ENCODE results near the gene GPX8. TPM values are rescaled to one million over a fixed set of nuclear protein-coding genes. Genes with fewer than 3 reads are reported as not detected.

The GPX8 gene
- total RNA-seq, 1 experiment from 2014 or later, result 49.3 TPM

Other genes starting within 250 kb of the GPX8 start
- not detected in 2 replicates for gene ESM1, start 174.6 kb upstream of the GPX8 start, total RNA-seq (2014; rRNA removed; shearing (Covaris generic); ENCODE audit: low replicate concordance)
- gene GZMK, start 135.9 kb upstream of the GPX8 start, total RNA-seq (2014; rRNA removed; shearing (Covaris generic); ENCODE audit: low replicate concordance), result not detected in 2 replicates
- gene GZMA, start 57.5 kb upstream of the GPX8 start, total RNA-seq (2014; rRNA removed; shearing (Covaris generic); ENCODE audit: low replicate concordance), result not detected in 2 replicates
- gene CDC20B, start 13.0 kb downstream of the GPX8 start, total RNA-seq (2014; rRNA removed; shearing (Covaris generic); ENCODE audit: low replicate concordance), result not detected in 2 replicates
- 0.68 and 5.6 TPM in 2 replicates for gene MCIDAS, start 67.1 kb downstream of the GPX8 start, total RNA-seq (2014; rRNA removed; shearing (Covaris generic); ENCODE audit: low replicate concordance)
- 3.6 and 5.4 TPM in 2 replicates for gene CCNO, start 73.4 kb downstream of the GPX8 start, total RNA-seq (2014; rRNA removed; shearing (Covaris generic); ENCODE audit: low replicate concordance)
- gene DHX29, start 147.5 kb downstream of the GPX8 start, total RNA-seq (2014; rRNA removed; shearing (Covaris generic); ENCODE audit: low replicate concordance), result 5.1 and 8.6 TPM in 2 replicates
- 25.6 and 58.2 TPM in 2 replicates for gene MTREX, start 147.8 kb downstream of the GPX8 start, total RNA-seq (2014; rRNA removed; shearing (Covaris generic); ENCODE audit: low replicate concordance)